HG03460 (cell line): Measurements from ENCODE around the gene MYO1A.
"Not testable (repeated sequence)": the region's sequence is repeated elsewhere in the genome, so short reads cannot be mapped to it uniquely, and the experiment has no call there.

Experiments
- ATAC-seq: cut with Tn5 transposase; IDR thresholded peaks from one replicate; pipeline ENCODE4 v1.9.1; 2021; ENCODE audit not compliant: unreplicated experiment

MYO1A gene

DNA sequence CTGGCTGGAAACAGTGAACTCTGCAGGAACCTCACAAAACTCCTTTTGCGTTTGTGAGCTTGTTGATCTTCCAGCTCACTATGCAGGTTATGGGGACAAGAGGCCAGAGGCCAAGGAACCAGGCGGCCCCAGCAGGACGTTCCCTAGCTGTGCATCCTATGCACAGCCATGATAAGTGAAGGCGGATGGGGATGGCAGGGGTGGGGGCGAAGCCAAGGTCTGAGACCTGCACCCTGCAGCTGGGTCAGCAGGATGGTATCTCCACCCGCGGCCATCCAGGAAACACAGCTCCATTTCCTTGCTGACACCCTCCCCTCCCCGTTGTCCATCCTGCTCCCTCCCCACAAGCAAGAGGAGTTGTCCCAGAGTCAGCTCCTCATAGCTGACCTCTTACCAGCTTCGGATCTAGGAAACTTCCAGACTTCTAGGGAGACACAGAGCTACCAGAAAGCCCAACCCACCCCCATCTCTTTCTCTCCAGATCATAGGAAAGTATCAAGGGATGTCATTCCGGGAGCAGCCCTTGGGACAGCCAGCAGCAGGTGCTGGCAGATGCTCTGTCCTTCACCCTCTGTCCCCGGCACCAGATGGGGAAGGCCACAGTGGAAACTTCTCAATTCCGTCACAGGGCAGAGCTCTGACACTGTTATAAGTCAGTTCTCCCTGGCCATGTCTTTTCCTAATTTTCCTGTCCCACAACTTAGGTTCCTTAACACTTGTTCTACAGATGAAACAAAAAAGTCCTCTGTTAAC lies 53.0 kb downstream of the MYO1A start:
- no peak for ATAC-seq

GRCh38 chr12:56995930-56996496 lies 53.9 kb downstream of the MYO1A start:
- ATAC-seq: no peak

- ATAC-seq: no peak
Observed at GRCh38 chr12:56995201-56995929, 54.6 kb downstream of the MYO1A start.

GRCh38 chr12:56994231-56994746 lies 55.6 kb downstream of the MYO1A start:
- no peak for ATAC-seq

GRCh38 chr12:56993346-56993745 lies 56.6 kb downstream of the MYO1A start:
- no peak for ATAC-seq

DNA sequence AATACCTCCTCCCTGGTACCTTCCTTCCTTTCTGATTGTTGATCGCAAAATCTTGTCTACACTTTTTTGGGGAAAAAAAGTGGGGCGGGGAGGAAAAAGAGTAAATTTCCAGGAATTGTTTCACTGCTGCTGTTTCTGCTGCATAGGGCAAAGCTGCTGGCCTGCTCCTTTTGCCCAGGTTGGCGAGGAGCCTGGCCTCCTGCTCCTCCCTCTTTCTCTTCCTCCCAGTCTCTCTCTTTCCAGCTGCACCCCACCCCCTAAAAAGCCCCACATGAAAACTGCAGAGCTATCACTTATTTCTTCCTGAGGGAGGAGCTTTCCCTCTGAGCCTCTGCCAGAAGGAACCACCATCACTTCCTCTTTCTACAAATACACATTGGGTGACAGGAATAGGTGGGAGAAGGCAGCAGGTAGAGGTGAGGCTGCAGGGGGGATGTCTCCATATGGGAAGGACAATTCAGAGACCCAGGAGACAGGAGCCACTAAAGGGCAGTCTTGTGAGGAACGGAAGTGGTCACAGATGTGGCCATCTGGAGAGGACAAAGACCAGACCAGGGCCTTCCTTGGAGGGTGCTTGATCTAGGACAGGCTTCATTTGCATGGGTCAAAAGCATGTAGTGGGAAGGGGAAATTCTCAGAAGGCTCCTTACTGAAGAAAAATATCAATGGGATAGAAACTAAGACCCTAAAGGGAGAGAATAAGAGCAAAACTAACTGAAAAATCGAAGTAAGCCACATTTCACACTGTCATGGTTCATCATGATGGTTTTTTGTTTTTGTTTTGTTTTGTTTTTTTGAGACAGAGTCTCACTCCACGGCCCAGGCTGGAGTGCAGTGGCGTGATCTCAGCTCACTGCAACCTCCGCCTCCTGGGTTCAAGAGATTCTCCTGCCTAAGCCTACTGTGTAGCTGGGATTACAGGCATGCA lies 58.3 kb downstream of the MYO1A start:
- ATAC-seq: no peak

DNA sequence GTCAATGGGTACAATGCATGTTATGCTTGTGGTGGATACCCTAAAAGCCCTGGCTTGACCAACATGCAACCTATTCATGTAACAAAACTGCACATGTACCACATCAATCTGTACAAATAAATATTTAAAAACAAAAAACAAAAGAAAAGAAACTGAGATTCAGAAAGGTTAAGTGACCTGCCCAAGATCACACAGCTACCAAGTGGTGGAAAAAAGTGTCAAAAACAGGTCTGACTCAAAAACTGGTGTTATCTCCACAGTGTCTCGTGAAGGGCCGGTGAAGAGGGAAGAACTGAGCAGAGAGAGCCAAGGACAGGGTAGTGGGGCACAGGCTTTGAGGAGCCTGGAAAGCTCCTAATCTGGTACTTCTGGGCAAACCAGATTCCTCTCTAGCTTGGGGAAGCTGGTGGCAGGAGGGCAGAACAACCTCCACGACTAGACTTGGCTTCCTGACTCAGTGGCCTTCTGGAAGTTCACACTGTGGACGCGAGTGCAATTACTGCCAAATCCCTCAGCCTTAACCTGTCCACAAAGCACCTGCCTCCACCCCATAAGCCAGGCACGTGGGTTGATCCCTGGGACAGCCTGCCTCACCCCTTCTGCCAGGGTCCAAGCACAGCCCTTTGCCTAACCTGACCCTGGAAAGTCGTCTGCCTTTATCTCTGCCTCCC lies 59.1 kb downstream of the MYO1A start:
- ATAC-seq: no peak

DNA sequence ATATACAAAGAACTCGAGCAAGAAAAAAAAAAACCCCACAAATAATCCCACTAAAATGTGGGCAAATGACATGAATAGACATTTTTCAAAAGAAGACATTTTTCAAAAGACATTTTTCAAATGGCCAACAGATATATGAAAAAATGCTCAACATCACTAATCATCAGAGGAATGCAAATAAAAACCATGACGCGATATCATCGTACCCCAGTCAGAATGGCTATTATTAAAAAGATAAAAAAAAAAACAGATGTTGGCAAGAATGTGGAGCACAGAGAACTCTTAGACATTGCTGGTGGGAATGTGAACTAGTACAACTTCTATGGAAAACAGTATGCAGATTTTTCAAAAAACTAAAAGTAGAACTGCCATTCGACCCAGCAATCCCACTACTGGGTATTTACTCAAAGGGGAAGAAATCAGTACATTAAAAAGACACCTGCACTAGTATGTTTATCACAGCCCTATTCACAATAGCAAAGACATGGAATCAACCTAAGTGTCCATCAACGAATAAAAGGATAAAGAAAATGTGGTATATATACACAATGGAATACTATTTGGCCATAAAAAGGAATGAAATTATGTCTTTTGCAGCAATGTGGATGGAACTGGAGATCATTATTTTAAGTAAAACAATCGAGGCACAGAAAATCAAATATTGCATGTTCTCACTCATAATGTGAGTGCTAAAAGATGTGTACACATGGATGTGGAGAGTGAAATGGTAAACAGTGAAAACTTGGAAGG lies 59.9 kb downstream of the MYO1A start:
- no peak for ATAC-seq

DNA sequence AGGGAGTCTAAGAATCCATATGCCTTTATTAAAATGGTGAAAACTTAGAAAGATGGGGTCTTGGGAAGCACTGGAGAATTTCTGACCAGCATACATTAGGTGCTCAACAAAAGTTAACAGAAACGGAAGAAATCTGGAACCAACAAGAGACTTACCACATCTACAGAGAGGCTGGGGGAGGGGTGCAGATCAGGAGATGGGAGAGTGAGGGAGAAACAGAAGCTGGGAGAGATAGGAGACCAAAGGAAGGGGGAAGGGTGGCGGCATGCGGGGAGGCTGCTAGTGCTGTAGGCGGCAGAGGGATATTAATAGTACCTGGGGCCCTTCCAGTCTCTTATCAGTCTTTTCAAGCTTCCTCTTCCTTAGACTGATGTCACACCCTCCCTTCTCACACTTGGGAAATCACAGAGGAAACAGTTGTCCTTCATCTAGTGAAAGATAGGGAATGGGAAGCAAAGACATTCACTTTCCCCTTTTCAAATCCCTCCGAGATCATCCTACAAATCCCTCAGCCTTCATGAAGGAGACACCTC lies 61.7 kb downstream of the MYO1A start:
- ATAC-seq: no peak

DNA sequence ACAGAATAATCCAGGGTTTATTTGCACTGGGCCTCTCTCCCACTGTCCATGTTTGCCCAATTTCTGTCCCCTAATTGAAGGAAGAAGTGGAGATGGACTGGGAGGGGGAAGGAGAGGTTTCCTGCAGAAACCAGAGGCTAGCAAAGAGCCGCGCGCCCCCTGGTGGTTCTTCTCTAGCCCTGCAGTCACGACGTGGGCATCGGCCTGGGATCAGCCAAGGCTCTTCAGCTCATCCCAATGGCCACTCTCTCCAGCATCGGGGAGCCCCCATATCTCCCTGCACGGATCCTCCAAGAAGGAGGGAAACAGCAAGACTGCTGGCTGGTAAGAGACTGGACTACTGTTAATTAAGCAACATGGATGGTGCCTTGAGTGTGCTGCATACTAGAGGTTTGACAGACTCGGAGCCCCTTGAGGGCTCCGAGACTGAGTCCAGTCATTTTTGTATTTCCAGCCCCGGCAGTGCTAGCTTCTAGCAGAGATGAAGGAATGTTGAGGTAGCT lies 62.3 kb downstream of the MYO1A start:
- ATAC-seq: peak; percentile 56

- no peak for ATAC-seq
Observed at GRCh38 chr12:56987011-56987410, 62.9 kb downstream of the MYO1A start.

DNA sequence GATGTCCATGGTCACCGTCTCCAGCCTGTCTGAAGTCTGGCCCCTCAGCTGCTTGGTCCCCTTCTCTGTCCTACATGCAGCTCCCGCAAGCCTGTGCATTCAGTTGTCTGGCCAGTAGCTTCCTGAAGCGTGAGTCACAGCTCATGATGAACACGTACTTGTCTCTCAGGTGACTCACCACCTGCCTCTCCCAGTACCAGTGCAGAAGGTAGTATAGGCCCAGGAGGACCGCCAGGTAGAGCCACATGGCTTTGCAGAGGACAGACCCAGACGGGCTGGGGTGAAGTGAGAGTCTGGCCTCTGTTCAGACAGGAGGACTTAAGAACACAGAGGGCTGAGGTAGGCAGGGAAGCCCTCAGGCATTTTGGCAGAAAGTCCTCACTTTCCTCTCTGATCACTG lies 64.2 kb downstream of the MYO1A start:
- not testable (repeated sequence) for ATAC-seq

GRCh38 chr12:56983386-56983785 lies 66.5 kb downstream of the MYO1A start:
- ATAC-seq: no peak

DNA sequence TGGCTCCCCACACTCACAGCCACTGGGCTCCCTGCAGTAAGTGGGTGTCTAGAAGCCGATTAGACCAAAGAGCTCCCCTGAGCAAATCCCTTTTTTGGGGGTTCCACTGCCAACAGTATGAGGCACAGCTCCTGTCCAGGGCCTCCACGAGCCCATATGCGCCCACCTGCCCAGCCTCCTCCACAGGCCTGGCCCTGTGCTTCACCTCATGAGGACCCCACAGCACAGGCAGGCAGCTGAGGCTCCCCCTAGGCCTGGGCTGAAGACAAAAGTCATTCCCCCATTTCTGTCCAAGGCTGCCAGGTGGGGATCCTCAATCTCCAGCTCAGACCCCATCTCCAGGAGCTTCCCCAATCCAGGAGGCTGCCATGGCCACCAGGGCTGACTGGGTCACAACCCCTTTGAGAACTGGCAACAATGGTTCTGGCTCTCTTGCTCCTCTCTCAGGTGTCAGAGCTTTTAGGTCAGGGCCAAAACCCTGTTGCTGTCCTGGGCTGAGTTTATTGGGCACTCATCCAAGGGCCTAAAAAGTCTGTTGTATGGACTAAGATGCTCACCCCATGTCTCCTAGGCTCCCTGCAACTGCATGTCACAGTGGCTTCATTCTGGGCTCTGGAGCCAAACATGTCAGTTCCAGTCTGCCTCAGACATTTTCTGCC lies 67.2 kb downstream of the MYO1A start:
- ATAC-seq: not testable (repeated sequence)

GRCh38 chr12:56980941-56981530 lies 68.9 kb downstream of the MYO1A start:
- ATAC-seq: no peak

- ATAC-seq: no peak
Observed at GRCh38 chr12:56980268-56980667, 69.7 kb downstream of the MYO1A start.

- no peak for ATAC-seq
Observed at GRCh38 chr12:56979628-56980027, 70.3 kb downstream of the MYO1A start.
